NCI-H2081 (cell line): Measurements from ENCODE around the gene FOXP1.

Source experiments
- DNase-seq, 2 experiments: peaks; one replicate each; lab custom pipeline; 2025; lab: John Stamatoyannopoulos, UW

The FOXP1 gene

DNA sequence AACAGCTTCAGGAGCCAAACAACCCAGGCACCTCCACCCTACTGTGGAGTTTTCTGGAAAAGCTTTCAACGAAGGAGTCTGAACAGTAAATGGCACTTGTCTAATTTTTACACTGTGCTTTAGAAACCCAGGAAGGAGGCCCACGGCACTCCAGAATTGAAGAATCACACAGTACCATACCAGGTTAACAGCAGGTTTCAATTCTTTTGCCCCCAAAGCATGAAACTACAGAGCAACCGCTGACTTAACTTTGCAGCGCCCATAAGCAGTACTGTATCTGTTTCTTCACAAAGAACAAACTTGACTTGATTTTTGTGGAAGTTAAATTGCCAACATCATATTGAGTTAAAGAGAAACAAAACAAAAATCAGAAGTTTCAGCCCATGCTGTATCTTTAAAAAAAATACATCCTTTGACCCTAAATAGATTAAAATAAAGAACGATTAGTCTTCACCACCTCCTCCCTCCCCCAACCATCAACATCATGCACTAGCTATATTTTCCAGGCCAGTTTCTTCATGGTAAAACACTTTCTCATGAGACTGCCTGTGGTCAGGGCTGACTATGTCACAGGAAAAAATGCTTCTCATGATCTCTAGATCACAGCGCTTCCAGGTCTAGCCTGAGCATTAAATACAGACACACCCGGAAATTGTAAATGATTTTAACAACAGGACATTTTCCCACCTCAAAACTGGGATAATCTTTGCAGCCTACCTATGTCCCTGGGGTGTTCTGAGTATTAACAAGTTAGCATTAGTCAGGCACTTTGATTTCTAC lies 456.3 kb downstream of the FOXP1 start:
- DNase-seq: no peak

GRCh38 chr3:71125738-71126137 lies 457.8 kb downstream of the FOXP1 start:
- DNase-seq: no peak

GRCh38 chr3:71124048-71124447 lies 459.5 kb downstream of the FOXP1 start:
- no peak for DNase-seq

DNA sequence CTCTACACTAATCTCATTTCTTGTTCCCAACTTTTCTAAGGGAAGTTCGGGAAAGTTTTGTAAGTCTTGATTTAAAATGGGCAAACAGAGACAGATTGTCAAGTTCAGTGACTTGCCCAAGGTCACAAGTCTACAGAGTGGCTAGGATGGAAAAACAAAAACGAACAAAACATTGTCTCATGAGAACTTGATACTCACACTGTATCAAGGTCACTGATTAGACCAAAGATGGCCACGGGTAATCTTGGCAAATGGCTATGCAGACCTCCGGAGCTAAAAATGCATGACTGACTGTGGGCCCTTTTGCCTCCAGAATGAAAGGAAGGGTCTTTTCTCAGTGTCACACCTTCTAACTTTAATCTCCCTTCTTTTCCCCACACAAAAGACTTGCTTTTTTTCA lies 460.9 kb downstream of the FOXP1 start:
- no peak for DNase-seq

GRCh38 chr3:71121429-71122167 lies 461.9 kb downstream of the FOXP1 start:
- no peak for DNase-seq

GRCh38 chr3:71120012-71120411 lies 463.5 kb downstream of the FOXP1 start:
- no peak for DNase-seq

- no peak for DNase-seq
These were observed 464.4 kb downstream of the FOXP1 start for GRCh38 chr3:71119171-71119570.

GRCh38 chr3:71118436-71118835 lies 465.1 kb downstream of the FOXP1 start:
- DNase-seq: no peak

GRCh38 chr3:71117572-71118247 lies 465.8 kb downstream of the FOXP1 start:
- DNase-seq: peak in 1 of 2 experiments; percentile 11

DNA sequence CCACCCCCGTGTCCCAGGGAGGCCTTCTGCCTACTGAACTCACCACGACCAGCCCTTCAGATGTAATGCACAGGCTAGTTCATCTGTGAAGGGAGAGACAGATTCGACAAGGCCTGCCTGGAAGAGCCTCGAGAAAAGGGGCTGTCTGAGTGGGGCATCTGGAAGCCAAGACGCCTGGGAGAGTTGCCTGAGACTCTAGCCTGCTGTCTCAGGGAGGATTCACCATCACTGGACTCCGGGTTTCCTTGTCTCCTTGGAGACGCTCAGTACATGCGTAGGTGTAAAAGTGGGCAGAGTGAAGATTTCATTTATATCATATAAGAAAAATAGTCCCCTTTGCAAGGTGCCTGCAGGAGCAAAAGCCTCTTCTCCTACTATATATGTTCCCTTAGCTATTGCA lies 468.9 kb downstream of the FOXP1 start:
- no peak for DNase-seq

- DNase-seq: no peak
These were observed 471.0 kb downstream of the FOXP1 start for GRCh38 chr3:71112576-71112975.

- DNase-seq: no peak
These were observed 471.6 kb downstream of the FOXP1 start for GRCh38 chr3:71111784-71112440.

GRCh38 chr3:71110385-71111222 lies 472.9 kb downstream of the FOXP1 start:
- DNase-seq: no peak

- DNase-seq: no peak
These were observed 473.6 kb downstream of the FOXP1 start for GRCh38 chr3:71109977-71110285.

- DNase-seq: no peak
These were observed 474.1 kb downstream of the FOXP1 start for GRCh38 chr3:71109241-71109976.

- no peak for DNase-seq
These were observed 475.6 kb downstream of the FOXP1 start for GRCh38 chr3:71107926-71108325.

DNA sequence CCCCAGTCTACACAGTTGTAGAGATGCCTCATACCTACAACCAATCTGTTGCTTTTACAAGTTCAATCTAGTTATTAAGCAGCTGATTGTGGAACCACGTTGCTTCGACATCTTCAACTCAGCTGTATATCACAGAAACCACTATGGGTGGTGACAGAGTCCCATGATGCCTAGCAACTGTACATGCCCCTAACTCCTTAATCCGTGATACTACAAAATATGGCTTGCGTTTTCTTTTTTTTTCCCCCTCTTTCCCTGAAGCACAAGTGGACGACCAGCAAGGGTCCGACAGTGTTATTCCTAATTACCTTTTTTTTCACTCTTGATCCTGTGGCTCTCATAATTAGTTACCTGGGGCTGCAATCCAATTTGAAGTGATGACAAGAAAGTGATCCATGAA lies 478.6 kb downstream of the FOXP1 start:
- DNase-seq: no peak

GRCh38 chr3:71104556-71104955 lies 479.0 kb downstream of the FOXP1 start:
- DNase-seq: no peak

- no peak for DNase-seq
These were observed 479.4 kb downstream of the FOXP1 start for GRCh38 chr3:71104121-71104541.

- peak; percentile 59 to 89 for DNase-seq
These were observed 480.1 kb downstream of the FOXP1 start for GRCh38 chr3:71103430-71103921.
